Uterus (tissue), 2 donors: ENCODE data around the gene KIF2A.
"Not testable (repeated sequence)": the region's sequence is repeated elsewhere in the genome, so short reads cannot be mapped to it uniquely, and the experiment has no call there.

ENCODE experiments used
- CTCF ChIP-seq, 4 experiments: fragments of 200-600 bp in 2 of 4; fragments of 450-650 bp in 2 of 4; sonication (generic) in 2 of 4; IDR thresholded peaks; one replicate each; pipeline ENCODE4 v1.5.1; 2016 to 2019; ENCODE audit warnings: antibody characterized with exemption in 4 of 4, mild to moderate bottlenecking in 2 of 4, moderate library complexity in 1 of 4
- POLR2A ChIP-seq, 2 donors: fragments of 450-650 bp; IDR thresholded peaks; one replicate each; pipeline ENCODE4 v1.6.1; 2016; ENCODE audit warnings: antibody characterized with exemption in 2 of 2, mild to moderate bottlenecking in 1 of 2, moderate library complexity in 1 of 2

- TF ChIP-seq POLR2A, CTCF (IDR thresholded peaks at IDR 0.05): not testable (repeated sequence)
These were observed 14.2 kb upstream of the KIF2A start for GRCh38 chr5:62291829-62292228.
